NCI-H82 (cell line): ENCODE data around the gene NR2F1-AS1.
"Not testable (repeated sequence)": the region's sequence is repeated elsewhere in the genome, so short reads cannot be mapped to it uniquely, and the experiment has no call there.

Source experiments
- DNase-seq: peaks from one replicate; lab custom pipeline; 2025; lab: John Stamatoyannopoulos, UW

NR2F1-AS1 gene

GRCh38 chr5:93576994-93577853 is 3.8 kb downstream of the NR2F1-AS1 start:
- DNase-seq: no peak

- DNase-seq: no peak
Measured at GRCh38 chr5:93575461-93576414, 5.3 kb downstream of the NR2F1-AS1 start.

GRCh38 chr5:93574491-93575305 is 6.3 kb downstream of the NR2F1-AS1 start:
- DNase-seq: peak; percentile 11

GRCh38 chr5:93573354-93574351 is 7.4 kb downstream of the NR2F1-AS1 start:
- DNase-seq: peak; percentile 84

GRCh38 chr5:93572608-93573353 is 8.2 kb downstream of the NR2F1-AS1 start:
- DNase-seq: peak; percentile 90

- no peak for DNase-seq
Measured at GRCh38 chr5:93572101-93572607, 8.9 kb downstream of the NR2F1-AS1 start.

GRCh38 chr5:93571114-93571949 is 9.7 kb downstream of the NR2F1-AS1 start:
- DNase-seq: no peak

GRCh38 chr5:93570294-93571113 is 10.5 kb downstream of the NR2F1-AS1 start:
- no peak for DNase-seq

GRCh38 chr5:93569300-93570160 is 11.5 kb downstream of the NR2F1-AS1 start:
- DNase-seq: no peak

- DNase-seq: peak; percentile 50
Measured at GRCh38 chr5:93567424-93567823, 13.6 kb downstream of the NR2F1-AS1 start.

- no peak for DNase-seq
Measured at GRCh38 chr5:93566091-93566490, 14.9 kb downstream of the NR2F1-AS1 start.

- no peak for DNase-seq
Measured at GRCh38 chr5:93557021-93557604, 23.9 kb downstream of the NR2F1-AS1 start.

GRCh38 chr5:93549594-93549993 is 31.4 kb downstream of the NR2F1-AS1 start:
- not testable (repeated sequence) for DNase-seq

GRCh38 chr5:93545872-93546271 is 35.1 kb downstream of the NR2F1-AS1 start:
- no peak for DNase-seq

GRCh38 chr5:93532370-93532769 is 48.6 kb downstream of the NR2F1-AS1 start:
- DNase-seq: no peak

GRCh38 chr5:93521815-93522214 is 59.2 kb downstream of the NR2F1-AS1 start:
- not testable (repeated sequence) for DNase-seq
